Stimulated activated CD4-positive, alpha-beta T cell treated with anti-CD3 and anti-CD28 coated beads, Interleukin-1b, Interleukin-23, amount 100 ng/mL, for 4 hours (primary cell): ENCODE measurements around the gene PTPRN2.
"Not testable (repeated sequence)": the region's sequence is repeated elsewhere in the genome, so short reads cannot be mapped to it uniquely, and the experiment has no call there.

Experiments used
- DNase-seq, 2 donors: peaks; one replicate each; pipeline ENCODE4 v3.0.0-alpha.2; 2020; ENCODE audit warnings: low read depth in 2 of 2

The PTPRN2 gene

GRCh38 chr7:157499121-157499834 lies 1088.3 kb downstream of the PTPRN2 start:
- no peak for DNase-seq

DNA sequence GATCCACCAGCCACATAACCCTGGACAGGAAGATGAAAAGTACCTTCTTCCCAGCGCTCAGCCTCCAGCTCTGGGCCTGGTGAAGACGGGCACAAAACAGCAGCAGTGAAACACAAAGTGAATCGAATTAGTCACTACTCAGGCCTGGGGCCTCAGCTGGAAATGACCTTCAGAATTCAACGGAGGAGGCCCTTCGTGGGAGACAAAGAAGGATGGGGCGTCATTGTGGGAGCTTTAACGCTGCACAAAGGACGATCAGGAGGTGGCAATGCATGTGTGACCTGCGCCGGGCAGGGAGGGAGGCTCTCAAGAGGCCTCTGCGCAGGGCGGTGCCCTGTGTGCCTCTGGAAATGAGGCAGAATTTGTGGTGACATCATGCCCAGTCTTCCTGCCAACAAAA lies 1089.0 kb downstream of the PTPRN2 start:
- no peak for DNase-seq

- DNase-seq, result no peak
Observed at GRCh38 chr7:157497744-157498651, 1089.6 kb downstream of the PTPRN2 start.

GRCh38 chr7:157497367-157497743 lies 1090.3 kb downstream of the PTPRN2 start:
- DNase-seq, result no peak

- no peak for DNase-seq
Observed at GRCh38 chr7:157496416-157497275, 1091.0 kb downstream of the PTPRN2 start.

DNA sequence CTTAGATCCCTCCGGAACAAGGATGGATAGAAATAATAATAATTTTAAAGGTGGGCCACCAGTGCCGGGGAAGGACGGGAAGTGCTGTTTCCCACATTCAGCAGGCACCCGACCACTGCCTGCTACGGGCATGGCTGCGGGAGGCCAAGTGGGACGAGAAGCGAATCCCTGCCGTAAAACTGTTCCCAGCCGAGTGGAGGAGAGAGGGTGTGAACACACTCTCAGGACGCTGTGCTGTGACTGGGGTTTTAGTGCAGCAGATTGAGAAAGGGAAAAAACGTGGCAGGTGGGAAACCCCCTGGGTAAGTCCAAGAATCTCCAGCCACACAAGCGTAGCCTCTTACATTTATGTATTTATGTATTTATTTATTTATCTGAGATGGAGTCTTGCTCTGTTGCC lies 1092.0 kb downstream of the PTPRN2 start:
- DNase-seq, result no peak

DNA sequence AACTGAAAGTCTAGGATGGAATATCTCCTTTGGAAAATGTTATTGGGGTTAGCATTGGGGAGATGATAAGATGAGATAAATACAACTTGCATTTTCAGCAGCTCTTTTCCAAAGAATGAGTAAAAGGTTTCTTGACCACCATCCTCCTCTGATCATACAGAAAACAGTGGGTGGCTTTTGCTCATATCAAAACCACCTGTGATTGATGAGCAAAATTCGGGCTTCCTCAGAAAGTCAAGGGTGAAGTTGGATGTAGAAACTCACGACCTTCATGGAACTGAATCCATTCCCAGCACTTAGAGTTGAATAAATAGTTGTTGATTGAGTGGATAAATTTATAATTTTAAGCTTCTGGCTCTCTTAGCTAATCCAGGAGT lies 1092.5 kb downstream of the PTPRN2 start:
- DNase-seq, result no peak

- DNase-seq, result no peak
Observed at GRCh38 chr7:157494506-157495176, 1093.0 kb downstream of the PTPRN2 start.

DNA sequence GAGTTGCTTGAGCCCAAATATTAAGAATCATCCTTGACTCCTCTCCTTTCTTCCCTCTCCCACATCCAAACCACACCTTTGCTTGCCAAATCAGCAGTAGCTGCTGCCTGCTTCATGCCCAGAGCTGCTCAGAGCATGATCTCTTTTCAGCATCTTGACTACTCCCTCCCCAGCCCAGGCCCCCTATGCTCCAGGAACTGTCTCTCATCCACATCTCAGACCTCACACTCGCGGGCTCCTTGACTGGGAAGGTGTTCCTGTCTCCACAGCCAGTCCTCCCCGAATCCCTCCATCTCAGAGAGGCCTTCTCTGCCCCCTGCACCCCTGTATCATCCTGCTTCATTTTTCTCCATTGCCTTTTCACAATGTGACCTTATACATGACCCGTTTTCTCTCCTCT lies 1093.8 kb downstream of the PTPRN2 start:
- no peak for DNase-seq

DNA sequence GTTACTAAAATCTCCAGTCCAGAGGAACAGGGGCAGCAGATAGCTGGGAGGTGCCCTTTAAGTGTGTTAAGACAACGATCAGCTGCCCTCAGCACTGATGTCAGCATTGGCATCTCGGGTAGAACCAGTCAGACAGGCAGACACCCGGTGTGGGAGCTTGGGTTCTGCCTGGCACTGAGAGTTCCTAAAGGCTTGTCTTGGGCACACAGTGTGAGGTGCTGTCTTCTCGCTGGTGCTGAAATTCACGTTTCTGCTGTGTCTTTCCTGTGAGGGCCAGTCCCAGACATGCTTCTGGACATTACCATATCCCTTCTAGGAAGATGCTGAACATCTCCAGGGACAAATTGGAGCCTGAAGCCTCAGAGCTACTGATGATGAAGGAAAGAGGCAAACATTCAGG lies 1094.6 kb downstream of the PTPRN2 start:
- DNase-seq, result no peak

DNA sequence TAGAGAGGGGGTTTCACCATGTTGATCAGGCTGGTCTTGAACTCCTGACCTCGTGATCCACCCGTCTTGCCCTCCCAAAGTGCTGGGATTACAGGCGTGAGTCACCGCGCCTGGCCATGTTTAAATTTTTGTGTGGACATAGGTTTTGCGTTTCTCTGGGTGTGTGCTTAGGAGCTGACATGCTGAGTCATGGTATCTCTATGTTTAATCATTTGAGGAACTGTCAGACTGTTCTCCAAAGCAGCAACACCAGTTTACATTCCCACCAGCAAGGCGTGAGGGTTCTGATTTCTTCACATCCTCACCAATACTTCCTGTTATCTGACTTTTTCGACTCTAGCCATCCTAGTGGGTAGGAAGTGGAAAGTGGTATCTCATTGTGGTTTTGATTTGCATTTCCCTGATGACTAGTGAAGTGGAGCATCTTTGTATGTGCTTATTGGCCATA lies 1097.1 kb downstream of the PTPRN2 start:
- DNase-seq, result no peak

- not testable (repeated sequence) for DNase-seq
Observed at GRCh38 chr7:157489870-157490269, 1097.8 kb downstream of the PTPRN2 start.
